ENCODE measurements around the gene DPF3. TPM values are rescaled to one million over a fixed set of nuclear protein-coding genes. Genes with fewer than 3 reads are reported as not detected.
A peak's percentile ranks its signal among the peaks of the same experiment; 100 is the strongest.
"Not testable (repeated sequence)": the region's sequence is repeated elsewhere in the genome, so short reads cannot be mapped to it uniquely, and the experiment has no call there.

DPF3 gene
- total RNA-seq, 1 experiment from 2014 or later, result 6.4 TPM

GRCh38 chr14:72880820-72881219 lies 13.1 kb downstream of the DPF3 start:
- no peak for DNase-seq (ENCODE audit: low read depth)

GRCh38 chr14:72880164-72880563 lies 13.7 kb downstream of the DPF3 start:
- no peak for DNase-seq (ENCODE audit: low read depth)

- DNase-seq (ENCODE audit: low read depth), result no peak
These were observed 14.5 kb downstream of the DPF3 start for GRCh38 chr14:72879431-72879830.

GRCh38 chr14:72878746-72879145 lies 15.2 kb downstream of the DPF3 start:
- DNase-seq (ENCODE audit: low read depth), result no peak

- no peak for DNase-seq (ENCODE audit: low read depth)
These were observed 17.2 kb downstream of the DPF3 start for GRCh38 chr14:72876710-72877063.

GRCh38 chr14:72876005-72876709 lies 17.7 kb downstream of the DPF3 start:
- no peak for DNase-seq (ENCODE audit: low read depth)

GRCh38 chr14:72870878-72871277 lies 23.0 kb downstream of the DPF3 start:
- not testable (repeated sequence) for DNase-seq (ENCODE audit: low read depth)

- no peak for DNase-seq (ENCODE audit: low read depth)
These were observed 24.2 kb downstream of the DPF3 start for GRCh38 chr14:72869407-72870329.

- DNase-seq (ENCODE audit: low read depth), result no peak
These were observed 25.4 kb downstream of the DPF3 start for GRCh38 chr14:72868500-72868899.

GRCh38 chr14:72864712-72865365 lies 29.1 kb downstream of the DPF3 start:
- DNase-seq (ENCODE audit: low read depth), result no peak

GRCh38 chr14:72863216-72864006 lies 30.5 kb downstream of the DPF3 start:
- DNase-seq (ENCODE audit: low read depth), result no peak

GRCh38 chr14:72856530-72857266 lies 37.2 kb downstream of the DPF3 start:
- DNase-seq (ENCODE audit: low read depth), result no peak

- DNase-seq (ENCODE audit: low read depth), result peak; percentile 42
These were observed 38.0 kb downstream of the DPF3 start for GRCh38 chr14:72855913-72856312.

GRCh38 chr14:72852194-72852593 lies 41.7 kb downstream of the DPF3 start:
- DNase-seq (ENCODE audit: low read depth), result no peak

- no peak for DNase-seq (ENCODE audit: low read depth)
These were observed 42.3 kb downstream of the DPF3 start for GRCh38 chr14:72851635-72852034.

GRCh38 chr14:72850360-72850759 lies 43.5 kb downstream of the DPF3 start:
- DNase-seq (ENCODE audit: low read depth), result peak; percentile 17

GRCh38 chr14:72849222-72849621 lies 44.7 kb downstream of the DPF3 start:
- DNase-seq (ENCODE audit: low read depth), result no peak

GRCh38 chr14:72847721-72848120 lies 46.2 kb downstream of the DPF3 start:
- DNase-seq (ENCODE audit: low read depth), result no peak

GRCh38 chr14:72845683-72846082 lies 48.2 kb downstream of the DPF3 start:
- DNase-seq (ENCODE audit: low read depth), result no peak

GRCh38 chr14:72845196-72845595 lies 48.7 kb downstream of the DPF3 start:
- DNase-seq (ENCODE audit: low read depth), result no peak

- DNase-seq (ENCODE audit: low read depth), result no peak
These were observed 49.4 kb downstream of the DPF3 start for GRCh38 chr14:72844524-72844923.

Data from Daoy (cell line).